ENCODE measurements around the gene IGF1R. TPM values are rescaled to one million over a fixed set of nuclear protein-coding genes. Genes with fewer than 3 reads are reported as not detected.

IGF1R gene
- total RNA-seq, 1 experiment from 2014 or later = 16.3 TPM

DNA sequence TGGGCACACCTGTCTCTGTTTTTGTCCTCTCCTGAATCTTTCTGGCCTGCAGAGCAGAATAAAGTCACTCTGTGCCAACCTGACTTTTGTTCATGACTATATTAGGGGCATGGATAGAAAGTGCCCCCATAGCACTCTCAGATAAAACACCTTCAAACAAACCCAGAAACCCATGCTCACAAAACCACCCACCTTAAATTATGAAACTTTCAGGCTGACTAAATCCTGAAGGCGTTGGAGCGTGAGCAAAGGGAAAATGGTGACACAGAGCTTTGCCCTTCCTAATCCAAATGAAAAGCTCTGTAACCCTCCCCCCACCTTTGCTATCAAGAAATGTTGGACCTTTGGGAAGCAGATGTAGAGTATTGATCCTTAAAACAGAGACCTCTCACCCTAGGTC lies 138.9 kb downstream of the IGF1R start:
- no peak overlapping the region for H2AFZ ChIP-seq (ENCODE audit: low read depth, low read length, poor library complexity, severe bottlenecking)
- H3K4me1 ChIP-seq (ENCODE audit: control insufficient read depth in 1 of 2, insufficient read depth in 2 of 2, low read length in 2 of 2) = peaks cover 0 to 6% of the 10 kb centered on the region in 2 experiments; a peak in 1 of 4 replicates
- ChIA-PET POLR2A (no interaction called here), RAD21 (ENCODE audit: low non-redundant PET in 1 of 2, low total read pairs in 2 of 2, uncharacterized antibody in 2 of 2, unreplicated experiment in 2 of 2) (no interaction called here), CTCF (no interaction called here)
- no peaks in the 10 kb centered on the region for H3K9me2 ChIP-seq (ENCODE audit: insufficient read depth)
- no peaks in the 10 kb centered on the region for H3K27me3 ChIP-seq (ENCODE audit: insufficient read depth, low read length)
- DNase-seq (ENCODE audit: low read depth, low spot score) (no peak), ATAC-seq (no peak)
- no peak for TF ChIP-seq ZNF274 (IDR thresholded peaks at IDR 0.05; ENCODE audit: low read depth, low read length)
- TF ChIP-seq JUND (IDR thresholded peaks at IDR 0.05) = no peak
- TF ChIP-seq, protein P1, sequence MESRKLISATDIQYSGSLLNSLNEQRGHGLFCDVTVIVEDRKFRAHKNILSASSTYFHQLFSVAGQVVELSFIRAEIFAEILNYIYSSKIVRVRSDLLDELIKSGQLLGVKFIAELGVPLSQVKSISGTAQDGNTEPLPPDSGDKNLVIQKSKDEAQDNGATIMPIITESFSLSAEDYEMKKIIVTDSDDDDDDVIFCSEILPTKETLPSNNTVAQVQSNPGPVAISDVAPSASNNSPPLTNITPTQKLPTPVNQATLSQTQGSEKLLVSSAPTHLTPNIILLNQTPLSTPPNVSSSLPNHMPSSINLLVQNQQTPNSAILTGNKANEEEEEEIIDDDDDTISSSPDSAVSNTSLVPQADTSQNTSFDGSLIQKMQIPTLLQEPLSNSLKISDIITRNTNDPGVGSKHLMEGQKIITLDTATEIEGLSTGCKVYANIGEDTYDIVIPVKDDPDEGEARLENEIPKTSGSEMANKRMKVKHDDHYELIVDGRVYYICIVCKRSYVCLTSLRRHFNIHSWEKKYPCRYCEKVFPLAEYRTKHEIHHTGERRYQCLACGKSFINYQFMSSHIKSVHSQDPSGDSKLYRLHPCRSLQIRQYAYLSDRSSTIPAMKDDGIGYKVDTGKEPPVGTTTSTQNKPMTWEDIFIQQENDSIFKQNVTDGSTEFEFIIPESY (IDR thresholded peaks at IDR 0.05; ENCODE audit: extremely low read depth, insufficient replicate concordance, low read length) = no peak
- TF ChIP-seq POLR2A (IDR thresholded peaks at IDR 0.05; ENCODE audit: borderline replicate concordance, extremely low read depth, insufficient read depth, insufficient read length) = no peak
- no peak for TF ChIP-seq ELF1 (IDR thresholded peaks at IDR 0.05; ENCODE audit: borderline replicate concordance, low read depth)
- TF ChIP-seq, protein P2, sequence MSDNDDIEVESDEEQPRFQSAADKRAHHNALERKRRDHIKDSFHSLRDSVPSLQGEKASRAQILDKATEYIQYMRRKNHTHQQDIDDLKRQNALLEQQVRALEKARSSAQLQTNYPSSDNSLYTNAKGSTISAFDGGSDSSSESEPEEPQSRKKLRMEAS (IDR thresholded peaks at IDR 0.05) = no peak
- TF ChIP-seq FOSL1 (IDR thresholded peaks at IDR 0.05; ENCODE audit: low read depth) = no peak
- no peak for TF ChIP-seq YY1 (IDR thresholded peaks at IDR 0.05; ENCODE audit: extremely low read depth, insufficient replicate concordance, low read depth, low read length)
- TF ChIP-seq, protein P3, sequence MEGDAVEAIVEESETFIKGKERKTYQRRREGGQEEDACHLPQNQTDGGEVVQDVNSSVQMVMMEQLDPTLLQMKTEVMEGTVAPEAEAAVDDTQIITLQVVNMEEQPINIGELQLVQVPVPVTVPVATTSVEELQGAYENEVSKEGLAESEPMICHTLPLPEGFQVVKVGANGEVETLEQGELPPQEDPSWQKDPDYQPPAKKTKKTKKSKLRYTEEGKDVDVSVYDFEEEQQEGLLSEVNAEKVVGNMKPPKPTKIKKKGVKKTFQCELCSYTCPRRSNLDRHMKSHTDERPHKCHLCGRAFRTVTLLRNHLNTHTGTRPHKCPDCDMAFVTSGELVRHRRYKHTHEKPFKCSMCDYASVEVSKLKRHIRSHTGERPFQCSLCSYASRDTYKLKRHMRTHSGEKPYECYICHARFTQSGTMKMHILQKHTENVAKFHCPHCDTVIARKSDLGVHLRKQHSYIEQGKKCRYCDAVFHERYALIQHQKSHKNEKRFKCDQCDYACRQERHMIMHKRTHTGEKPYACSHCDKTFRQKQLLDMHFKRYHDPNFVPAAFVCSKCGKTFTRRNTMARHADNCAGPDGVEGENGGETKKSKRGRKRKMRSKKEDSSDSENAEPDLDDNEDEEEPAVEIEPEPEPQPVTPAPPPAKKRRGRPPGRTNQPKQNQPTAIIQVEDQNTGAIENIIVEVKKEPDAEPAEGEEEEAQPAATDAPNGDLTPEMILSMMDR (IDR thresholded peaks at IDR 0.05 in 2 of 3, conservative IDR thresholded peaks at IDR 0.05 in 1 of 3; ENCODE audit: borderline replicate concordance in 1 of 3, insufficient read depth in 1 of 3, low read depth in 2 of 3, low read length in 2 of 3) = no peak
- no peak for TF ChIP-seq ZFX (IDR thresholded peaks at IDR 0.05)
- no peak for TF ChIP-seq EZH2phosphoT487 (IDR thresholded peaks at IDR 0.05; ENCODE audit: borderline replicate concordance)
- no peak for TF ChIP-seq CEBPB (IDR thresholded peaks at IDR 0.05; ENCODE audit: low read depth)
- TF ChIP-seq, protein P4, sequence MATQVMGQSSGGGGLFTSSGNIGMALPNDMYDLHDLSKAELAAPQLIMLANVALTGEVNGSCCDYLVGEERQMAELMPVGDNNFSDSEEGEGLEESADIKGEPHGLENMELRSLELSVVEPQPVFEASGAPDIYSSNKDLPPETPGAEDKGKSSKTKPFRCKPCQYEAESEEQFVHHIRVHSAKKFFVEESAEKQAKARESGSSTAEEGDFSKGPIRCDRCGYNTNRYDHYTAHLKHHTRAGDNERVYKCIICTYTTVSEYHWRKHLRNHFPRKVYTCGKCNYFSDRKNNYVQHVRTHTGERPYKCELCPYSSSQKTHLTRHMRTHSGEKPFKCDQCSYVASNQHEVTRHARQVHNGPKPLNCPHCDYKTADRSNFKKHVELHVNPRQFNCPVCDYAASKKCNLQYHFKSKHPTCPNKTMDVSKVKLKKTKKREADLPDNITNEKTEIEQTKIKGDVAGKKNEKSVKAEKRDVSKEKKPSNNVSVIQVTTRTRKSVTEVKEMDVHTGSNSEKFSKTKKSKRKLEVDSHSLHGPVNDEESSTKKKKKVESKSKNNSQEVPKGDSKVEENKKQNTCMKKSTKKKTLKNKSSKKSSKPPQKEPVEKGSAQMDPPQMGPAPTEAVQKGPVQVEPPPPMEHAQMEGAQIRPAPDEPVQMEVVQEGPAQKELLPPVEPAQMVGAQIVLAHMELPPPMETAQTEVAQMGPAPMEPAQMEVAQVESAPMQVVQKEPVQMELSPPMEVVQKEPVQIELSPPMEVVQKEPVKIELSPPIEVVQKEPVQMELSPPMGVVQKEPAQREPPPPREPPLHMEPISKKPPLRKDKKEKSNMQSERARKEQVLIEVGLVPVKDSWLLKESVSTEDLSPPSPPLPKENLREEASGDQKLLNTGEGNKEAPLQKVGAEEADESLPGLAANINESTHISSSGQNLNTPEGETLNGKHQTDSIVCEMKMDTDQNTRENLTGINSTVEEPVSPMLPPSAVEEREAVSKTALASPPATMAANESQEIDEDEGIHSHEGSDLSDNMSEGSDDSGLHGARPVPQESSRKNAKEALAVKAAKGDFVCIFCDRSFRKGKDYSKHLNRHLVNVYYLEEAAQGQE (IDR thresholded peaks at IDR 0.05; ENCODE audit: low read depth) = no peak
- TF ChIP-seq EZH2 (IDR thresholded peaks at IDR 0.05) = no peak
- no peak for TF ChIP-seq POLR2AphosphoS5 (IDR thresholded peaks at IDR 0.05; ENCODE audit: low read depth, low read length)
- no peaks in the 10 kb centered on the region for H4K20me1 ChIP-seq (ENCODE audit: insufficient read depth)
- no peak overlapping the region for H3K4me2 ChIP-seq (ENCODE audit: low read length)
- H3K4me3 ChIP-seq (replicated peaks in 1 of 2; ENCODE audit: low read depth in 1 of 2, low read length in 2 of 2) = no peak overlapping the region
- intact Hi-C loops (cut with micrococcal nuclease) = no loop called here
- no peaks in the 10 kb centered on the region for H3K36me3 ChIP-seq (ENCODE audit: control insufficient read depth in 1 of 2, insufficient read depth in 2 of 2, low read length in 2 of 2)
- H3K27ac ChIP-seq (ENCODE audit: low read depth, low read length) = no peak overlapping the region
- no peaks in the 10 kb centered on the region for H3K9me3 ChIP-seq (ENCODE audit: control insufficient read depth in 1 of 2, insufficient read depth in 1 of 2, low read depth in 1 of 2, low read length in 2 of 2)
- no TSS peak for BruUV-seq (replicated peaks)
- no peak overlapping the region for H3K9ac ChIP-seq (ENCODE audit: low read length)
- no peaks in the 10 kb centered on the region for H3K79me2 ChIP-seq (ENCODE audit: insufficient read depth, low read length)
